Measurements from ENCODE around the gene STARD9. TPM values are rescaled to one million over a fixed set of nuclear protein-coding genes. Genes with fewer than 3 reads are reported as not detected.

STARD9 gene
- total RNA-seq, 6 experiments from 2014 or later = 0.70 to 3.1 (median 1.5) TPM

DNA sequence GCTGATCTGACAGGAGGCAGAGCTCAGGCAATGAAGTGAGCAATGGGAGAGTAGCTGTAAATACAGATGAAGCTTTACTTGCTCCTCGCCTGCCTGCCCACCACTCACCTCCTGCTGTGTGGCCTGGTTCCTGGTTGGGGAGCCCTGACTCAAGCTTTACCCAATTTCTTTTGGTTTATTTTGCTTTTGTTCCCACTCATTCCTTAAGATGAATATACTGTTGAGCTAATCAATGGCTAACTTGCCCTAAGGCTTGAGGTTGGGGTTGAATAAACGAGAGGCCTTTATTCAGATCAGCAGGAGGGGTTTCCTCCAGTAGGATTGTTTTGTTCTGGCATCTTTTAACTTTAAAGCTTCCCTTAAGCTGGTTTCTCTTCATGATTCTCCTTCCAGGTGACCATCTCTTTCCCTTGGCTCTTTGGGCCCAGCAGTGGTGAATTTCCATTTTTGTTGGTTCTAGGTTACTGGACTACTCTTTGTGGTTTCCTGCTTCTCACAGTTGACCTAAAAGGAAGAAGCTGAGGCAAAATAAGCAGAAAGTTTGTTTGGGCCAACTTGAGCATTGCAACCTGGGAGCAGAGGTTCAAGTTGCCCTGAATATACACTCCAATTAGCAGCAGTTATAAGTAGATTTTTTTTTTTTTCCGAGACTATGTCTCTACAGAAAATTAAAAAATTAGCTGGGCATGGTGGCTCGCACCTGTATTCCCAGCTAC lies 44.4 kb downstream of the STARD9 start:
- H3K4me1 ChIP-seq = no peaks in the 10 kb centered on the region
- 75% methylated on average over 4 of the region's 4 CpGs for WGBS (ENCODE audit: insufficient coverage, low coverage, low lambda C conversion rate, missing lambda C conversion rate)
- H3K27me3 ChIP-seq = no peaks in the 10 kb centered on the region
- DNase-seq (no peak), ATAC-seq (no peak)
- H3K27ac ChIP-seq = no peak overlapping the region
- H3K4me3 ChIP-seq = no peak overlapping the region
- intact Hi-C loops (cut with DNase I) = no loop called here
- TF ChIP-seq POLR2A (IDR thresholded peaks at IDR 0.05) = no peak
- TF ChIP-seq, protein P1, sequence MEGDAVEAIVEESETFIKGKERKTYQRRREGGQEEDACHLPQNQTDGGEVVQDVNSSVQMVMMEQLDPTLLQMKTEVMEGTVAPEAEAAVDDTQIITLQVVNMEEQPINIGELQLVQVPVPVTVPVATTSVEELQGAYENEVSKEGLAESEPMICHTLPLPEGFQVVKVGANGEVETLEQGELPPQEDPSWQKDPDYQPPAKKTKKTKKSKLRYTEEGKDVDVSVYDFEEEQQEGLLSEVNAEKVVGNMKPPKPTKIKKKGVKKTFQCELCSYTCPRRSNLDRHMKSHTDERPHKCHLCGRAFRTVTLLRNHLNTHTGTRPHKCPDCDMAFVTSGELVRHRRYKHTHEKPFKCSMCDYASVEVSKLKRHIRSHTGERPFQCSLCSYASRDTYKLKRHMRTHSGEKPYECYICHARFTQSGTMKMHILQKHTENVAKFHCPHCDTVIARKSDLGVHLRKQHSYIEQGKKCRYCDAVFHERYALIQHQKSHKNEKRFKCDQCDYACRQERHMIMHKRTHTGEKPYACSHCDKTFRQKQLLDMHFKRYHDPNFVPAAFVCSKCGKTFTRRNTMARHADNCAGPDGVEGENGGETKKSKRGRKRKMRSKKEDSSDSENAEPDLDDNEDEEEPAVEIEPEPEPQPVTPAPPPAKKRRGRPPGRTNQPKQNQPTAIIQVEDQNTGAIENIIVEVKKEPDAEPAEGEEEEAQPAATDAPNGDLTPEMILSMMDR (IDR thresholded peaks at IDR 0.05) = no peak
- no peaks in the 10 kb centered on the region for H3K9me3 ChIP-seq
- no peaks in the 10 kb centered on the region for H3K36me3 ChIP-seq

- WGBS (ENCODE audit: insufficient coverage, low coverage, low lambda C conversion rate, missing lambda C conversion rate) = 92% methylated on average over 1 of the region's 1 CpG
Observed at GRCh38 chr15:42621386-42621785, 46.0 kb downstream of the STARD9 start.

DNA sequence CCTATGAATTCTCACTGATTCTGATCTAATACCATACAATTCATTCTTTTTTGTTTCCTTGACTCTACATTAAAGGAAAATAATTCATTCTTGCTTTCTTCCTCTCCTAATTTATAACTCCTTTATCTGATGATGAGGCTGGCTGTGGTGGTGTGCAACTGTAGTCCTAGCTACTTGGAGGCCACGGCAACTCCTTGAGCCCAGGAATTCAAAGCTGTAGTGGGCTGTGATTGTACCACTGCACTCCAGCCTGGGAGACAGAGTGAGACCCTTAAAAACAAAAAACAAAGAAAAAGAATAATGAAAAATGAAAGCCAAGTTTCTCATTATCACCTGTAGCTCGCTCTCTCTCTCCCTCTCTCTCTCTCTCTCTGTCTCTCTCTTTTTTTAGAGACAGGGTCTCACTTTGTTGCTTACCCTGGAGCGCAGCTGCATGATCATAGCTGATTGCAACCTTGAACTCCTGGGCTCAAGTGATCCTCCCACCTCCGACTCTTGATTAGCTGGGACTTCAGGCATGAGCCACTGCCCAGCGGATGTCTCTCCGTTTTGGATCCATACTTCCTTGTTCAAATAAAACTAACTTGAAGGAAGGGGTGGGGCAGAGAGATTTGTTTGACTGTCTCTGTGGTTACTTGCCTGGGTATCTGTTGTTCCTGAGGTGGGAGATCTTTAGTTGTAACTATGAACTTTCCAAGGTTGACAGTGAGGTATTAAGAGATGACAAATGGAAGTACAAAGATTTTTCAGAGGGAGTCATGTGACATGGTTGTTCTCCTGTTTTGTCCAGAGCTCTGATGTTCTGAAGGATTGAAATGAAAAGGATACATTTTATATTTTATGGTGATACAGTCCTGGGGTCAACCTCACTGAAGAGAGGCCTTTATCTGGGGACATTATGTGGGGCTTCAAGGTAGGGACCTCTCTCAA lies 46.9 kb downstream of the STARD9 start:
- TF ChIP-seq, protein P1 (IDR thresholded peaks at IDR 0.05) = no peak
- TF ChIP-seq POLR2A (IDR thresholded peaks at IDR 0.05) = no peak
- Histone ChIP-seq H3K4me1 (no peaks in the 10 kb centered on the region), H3K4me3 (no peak overlapping the region), H3K9me3 (no peaks in the 10 kb centered on the region), H3K27me3 (no peaks in the 10 kb centered on the region), H3K36me3 (no peaks in the 10 kb centered on the region), H3K27ac (no peak overlapping the region)
- 66% methylated on average over 6 of the region's 6 CpGs for WGBS (ENCODE audit: insufficient coverage, low coverage, low lambda C conversion rate, missing lambda C conversion rate)
- ATAC-seq (no peak), DNase-seq (no peak)
- intact Hi-C loops (cut with DNase I) = no loop called here

More at GRCh38 chr15:42621386-42621785, 46.0 kb downstream of the STARD9 start:
- TF ChIP-seq, protein P1 (IDR thresholded peaks at IDR 0.05) = no peak
- Histone ChIP-seq H3K27me3 (no peaks in the 10 kb centered on the region), H3K9me3 (no peaks in the 10 kb centered on the region), H3K36me3 (no peaks in the 10 kb centered on the region), H3K27ac (no peak overlapping the region), H3K4me1 (no peaks in the 10 kb centered on the region), H3K4me3 (no peak overlapping the region)
- DNase-seq = no peak
- intact Hi-C loops (cut with DNase I) = no loop called here
- ATAC-seq = no peak

- Histone ChIP-seq H3K27me3 (no peaks in the 10 kb centered on the region), H3K4me1 (no peaks in the 10 kb centered on the region), H3K36me3 (no peaks in the 10 kb centered on the region), H3K9me3 (no peaks in the 10 kb centered on the region), H3K27ac (no peak overlapping the region), H3K4me3 (no peak overlapping the region)
- intact Hi-C loops (cut with DNase I) = no loop called here
- ATAC-seq (peak in 3 of 4 donors; percentile 46 to 79 (median 53)), DNase-seq (no peak)
- TF ChIP-seq, protein P1 (IDR thresholded peaks at IDR 0.05) = no peak
- TF ChIP-seq POLR2A (IDR thresholded peaks at IDR 0.05) = no peak
Observed at GRCh38 chr15:42623951-42624350, 48.5 kb downstream of the STARD9 start.

All from right lobe of liver (tissue), 6 donors.